HepG2 (cell line): ENCODE results near the gene RFFL. TPM values are rescaled to one million over a fixed set of nuclear protein-coding genes. Genes with fewer than 3 reads are reported as not detected.

Experiments used
- ARID3A ChIP-seq: IDR thresholded peaks from 2 replicates; pipeline ENCODE4 v1.6.1; 2012; ENCODE audit warnings: low read depth, low read length, improper control_type of control experiment
- ASH2L ChIP-seq: fragments of 300-600, 200-600 bp; sonication (generic); IDR thresholded peaks from 2 replicates; pipeline ENCODE4 v1.7.0; 2017; ENCODE audit warnings: low read depth, mild to moderate bottlenecking, moderate library complexity, mixed read lengths, low read length; ENCODE audit not compliant: insufficient read length
- ATAD3A ChIP-seq: sonication (generic); formaldehyde crosslinking; IDR thresholded peaks from 2 replicates; pipeline ENCODE4 v1.4.0; 2020; ENCODE audit warnings: missing genetic modification reagents
- CEBPB ChIP-seq: IDR thresholded peaks from 2 replicates; pipeline ENCODE4 v1.6.1; 2011; ENCODE audit warnings: low read depth, low read length, improper control_type of control experiment, borderline replicate concordance
- CHD4 ChIP-seq: fragments of 200-600 bp; sonication (generic); IDR thresholded peaks from 2 replicates; pipeline ENCODE4 v1.7.0; 2017; ENCODE audit warnings: mild to moderate bottlenecking, low read length, borderline replicate concordance
- CREM ChIP-seq, 2 experiments: sonication (generic) in 1 of 2; formaldehyde crosslinking in 1 of 2; IDR thresholded peaks; 2 replicates each; pipeline versions ENCODE4 v1.4.0 to v1.6.1; 2016 to 2020; ENCODE audit warnings: antibody characterized with exemption in 1 of 2, mild to moderate bottlenecking in 1 of 2, missing genetic modification reagents in 1 of 2
- ERF ChIP-seq: IDR thresholded peaks from 2 replicates; pipeline ENCODE4 v1.6.1; 2018; ENCODE audit warnings: missing biosample characterization, missing genetic modification reagents
- HNF4A ChIP-seq: sonication (generic); formaldehyde crosslinking; IDR thresholded peaks from 2 replicates; pipeline ENCODE4 v1.4.0; 2020; ENCODE audit warnings: missing genetic modification reagents
- KDM6A ChIP-seq: IDR thresholded peaks from 2 replicates; pipeline ENCODE4 v1.6.1; 2016; ENCODE audit warnings: low read depth
- MAFF ChIP-seq: IDR thresholded peaks from 2 replicates; pipeline ENCODE4 v1.6.1; 2011; ENCODE audit warnings: low read depth, low read length, improper control_type of control experiment
- PBX3 ChIP-seq: sonication (generic); formaldehyde crosslinking; IDR thresholded peaks from 2 replicates; pipeline ENCODE4 v1.8.1; 2023; ENCODE audit warnings: missing genetic modification reagents, inconsistent platforms, borderline replicate concordance
- PHB2 ChIP-seq: fragments of 450-650 bp; IDR thresholded peaks from 2 replicates; pipeline ENCODE4 v1.6.1; 2018; ENCODE audit not compliant: partially characterized antibody
- RFX1 ChIP-seq: fragments of 450-650 bp; IDR thresholded peaks from 2 replicates; pipeline ENCODE4 v1.6.1; 2017
- SKIL ChIP-seq: sonication (generic); formaldehyde crosslinking; IDR thresholded peaks from 2 replicates; pipeline ENCODE4 v1.8.0; 2022; ENCODE audit warnings: missing genetic modification reagents, mild to moderate bottlenecking, moderate library complexity, borderline replicate concordance
- SOX13 ChIP-seq, 3 experiments: fragments of 450-650 bp in 1 of 3; sonication (generic) in 1 of 3; formaldehyde crosslinking in 1 of 3; IDR thresholded peaks in 2 of 3; conservative IDR thresholded peaks in 1 of 3; 2 replicates each; pipeline versions ENCODE4 v1.5.0 to v1.6.1; 2016 to 2020; ENCODE audit warnings: antibody characterized with exemption in 1 of 3, mild to moderate bottlenecking in 1 of 3, missing compliant biosample characterization in 1 of 3, missing genetic modification reagents in 1 of 3, moderate library complexity in 1 of 3
- SP1 ChIP-seq, 2 experiments: fragments of 450-650 bp in 1 of 2; sonication (generic) in 1 of 2; formaldehyde crosslinking in 1 of 2; IDR thresholded peaks; 2 replicates each; pipeline versions ENCODE4 v1.4.0 to v1.6.1; 2016 to 2020; ENCODE audit warnings: missing genetic modification reagents in 1 of 2
- SRF ChIP-seq: IDR thresholded peaks from 2 replicates; pipeline ENCODE4 v1.6.1; 2011; ENCODE audit warnings: mild to moderate bottlenecking, low read depth, low read length, moderate library complexity
- SUZ12 ChIP-seq: fragments of 150-350 bp; IDR thresholded peaks from 2 replicates; pipeline ENCODE4 v1.6.1; 2014; ENCODE audit warnings: low read depth, low read length
- TCF7 ChIP-seq: sonication (generic); IDR thresholded peaks from 2 replicates; pipeline ENCODE4 v1.6.1; 2016; ENCODE audit warnings: antibody characterized with exemption, low read depth
- THRA ChIP-seq: sonication (generic); formaldehyde crosslinking; IDR thresholded peaks from 2 replicates; pipeline ENCODE4 v1.4.0; 2020; ENCODE audit warnings: missing genetic modification reagents, borderline replicate concordance
- ZBTB38 ChIP-seq: sonication (generic); formaldehyde crosslinking; IDR thresholded peaks from 2 replicates; pipeline ENCODE4 v1.5.1; 2020; ENCODE audit warnings: mild to moderate bottlenecking, missing genetic modification reagents
- ZNF251 ChIP-seq: sonication (generic); formaldehyde crosslinking; IDR thresholded peaks from 2 replicates; pipeline ENCODE4 v1.9.0; 2021; ENCODE audit warnings: mild to moderate bottlenecking, missing genetic modification reagents
- ZNF775 ChIP-seq: sonication (generic); formaldehyde crosslinking; IDR thresholded peaks from 2 replicates; pipeline ENCODE4 v1.4.0; 2020; ENCODE audit warnings: missing genetic modification reagents, mild to moderate bottlenecking, moderate library complexity, borderline replicate concordance
- ZSCAN29 ChIP-seq: sonication (generic); formaldehyde crosslinking; conservative IDR thresholded peaks from 2 replicates; pipeline ENCODE4 v1.4.0; 2020; ENCODE audit warnings: mild to moderate bottlenecking, missing genetic modification reagents
- polyA plus RNA-seq, 8 experiments: library from polyadenylated mRNA; depleted of rRNA in 3 of 8; stranded (reverse) in 7 of 8; unstranded in 1 of 8; fragments of >200 nt; fragmentation: Illumina TruSeq in 4 of 8; extraction: Trizol in 4 of 8; gene quantifications; 2 replicates each; pipeline versions ENCODE4 v1.2.1 to v1.2.3, GENCODE V29; 2011 to 2016; ENCODE audit warnings: low read depth in 4 of 8, missing spikeins in 1 of 8, mixed read lengths in 1 of 8; ENCODE audit not compliant: insufficient read depth in 1 of 8
- total RNA-seq, 5 experiments: library from RNA; depleted of rRNA; stranded (reverse); fragments of >200 nt; fragmentation: Illumina TruSeq; extraction: Trizol; gene quantifications; 2 replicates each; pipeline ENCODE4 v1.2.3, GENCODE V29; 2016; ENCODE audit warnings: low read depth in 1 of 5

Gene RFFL
- total and polyA plus RNA-seq, 2 of the 13 experiments (the other 11 are each of a cell fraction or from before 2014, with no cell fraction given) = 24.3 to 48.6 TPM

GRCh38 chr17:35051579-35052240 is 11.8 kb downstream of the RFFL start (continued):
- TF ChIP-seq SKIL (CRISPR knock-in tag) = no peak
- no peak for TF ChIP-seq ZNF251 (CRISPR knock-in tag)
- peak; percentile 39; the same call in 1 of the 2 replicates for TF ChIP-seq CEBPB
- TF ChIP-seq KDM6A (CRISPR knock-in tag) = 0 out of 2 replicates have a peak, but pooled peaks have one; percentile 25
- TF ChIP-seq SP1 (IDR thresholded peaks at IDR 0.05) = no peak
- no peak for TF ChIP-seq SP1 (CRISPR knock-in tag; IDR thresholded peaks at IDR 0.05)
- no peak for TF ChIP-seq PBX3
- peak; percentile 89 for TF ChIP-seq ASH2L
- no peak for TF ChIP-seq SUZ12
- no peak for TF ChIP-seq ZNF775 (CRISPR knock-in tag)
- TF ChIP-seq ZBTB38 (CRISPR knock-in tag) = no peak
- no peak for TF ChIP-seq SOX13 (IDR thresholded peaks at IDR 0.05)
- TF ChIP-seq SOX13 (CRISPR knock-in tag; conservative IDR thresholded peaks at IDR 0.05 in 1 of 2, IDR thresholded peaks at IDR 0.05 in 1 of 2) = peak in 1 of 2 experiments; percentile 56; a peak in 1 of 4 replicates
- TF ChIP-seq ARID3A = no peak
- TF ChIP-seq TCF7 = peak; percentile 31; the same call in 1 of the 2 replicates
- peak; percentile 33; the same call in 1 of the 2 replicates for TF ChIP-seq CHD4
- TF ChIP-seq HNF4A = peak; percentile 76
- TF ChIP-seq PHB2 = no peak
- TF ChIP-seq MAFF = 0 out of 2 replicates have a peak, but pooled peaks have one; percentile 33
- TF ChIP-seq CREM (IDR thresholded peaks at IDR 0.05) = no peak
- TF ChIP-seq CREM (CRISPR knock-in tag; IDR thresholded peaks at IDR 0.05) = no peak
- no peak for TF ChIP-seq SRF
- no peak for TF ChIP-seq ZSCAN29 (CRISPR knock-in tag)
- TF ChIP-seq ERF (CRISPR knock-in tag) = peak; percentile 24; the same call in 1 of the 2 replicates
- no peak for TF ChIP-seq ATAD3A (CRISPR knock-in tag)
- TF ChIP-seq THRA (CRISPR knock-in tag) = no peak
- TF ChIP-seq RFX1 = peak; percentile 33; the same call in 1 of the 2 replicates
